HG03520 (cell line): Measurements from ENCODE around the gene TECPR2.

Source experiments
- ATAC-seq: cut with Tn5 transposase; IDR thresholded peaks from one replicate; pipeline ENCODE4 v1.9.1; 2021; ENCODE audit warnings: mild to moderate bottlenecking, moderate library complexity; ENCODE audit not compliant: unreplicated experiment

The TECPR2 gene

GRCh38 chr14:102493585-102493984 lies 130.8 kb downstream of the TECPR2 start:
- no peak for ATAC-seq

- ATAC-seq, result no peak
Observed at GRCh38 chr14:102495491-102496330, 133.0 kb downstream of the TECPR2 start.

- ATAC-seq, result no peak
Observed at GRCh38 chr14:102496331-102496691, 133.6 kb downstream of the TECPR2 start.

- no peak for ATAC-seq
Observed at GRCh38 chr14:102496958-102497744, 134.4 kb downstream of the TECPR2 start.

GRCh38 chr14:102497998-102498677 lies 135.4 kb downstream of the TECPR2 start:
- no peak for ATAC-seq

GRCh38 chr14:102498678-102499265 lies 136.0 kb downstream of the TECPR2 start:
- no peak for ATAC-seq

GRCh38 chr14:102499401-102500157 lies 136.8 kb downstream of the TECPR2 start:
- no peak for ATAC-seq

- no peak for ATAC-seq
Observed at GRCh38 chr14:102500158-102500662, 137.5 kb downstream of the TECPR2 start.

- no peak for ATAC-seq
Observed at GRCh38 chr14:102500713-102501112, 138.0 kb downstream of the TECPR2 start.

- ATAC-seq, result no peak
Observed at GRCh38 chr14:102501751-102502315, 139.1 kb downstream of the TECPR2 start.

GRCh38 chr14:102502571-102502970 lies 139.8 kb downstream of the TECPR2 start:
- no peak for ATAC-seq

- no peak for ATAC-seq
Observed at GRCh38 chr14:102503641-102504327, 141.0 kb downstream of the TECPR2 start.

GRCh38 chr14:102504328-102504999 lies 141.7 kb downstream of the TECPR2 start:
- ATAC-seq, result no peak

GRCh38 chr14:102505000-102505619 lies 142.4 kb downstream of the TECPR2 start:
- ATAC-seq, result no peak

GRCh38 chr14:102505775-102506625 lies 143.3 kb downstream of the TECPR2 start:
- no peak for ATAC-seq

GRCh38 chr14:102506626-102506925 lies 143.8 kb downstream of the TECPR2 start:
- no peak for ATAC-seq

GRCh38 chr14:102507081-102507856 lies 144.5 kb downstream of the TECPR2 start:
- ATAC-seq, result no peak
